SU-DHL-6 (cell line): ENCODE data around the gene NLN.

Experiments
- H2AFZ ChIP-seq: fragments of 200-600 bp; sonication (generic); 2 replicates; pipeline ENCODE4 v1.6.1; 2014; ENCODE audit warnings: low read depth, mild to moderate bottlenecking, moderate library complexity, mixed read lengths, antibody characterized with exemption, low read length; ENCODE audit not compliant: severe bottlenecking
- H3F3A ChIP-seq: fragments of 200-600 bp; shearing (Covaris generic); 2 replicates; pipeline ENCODE4 v1.6.0; 2016; ENCODE audit warnings: antibody characterized with exemption, mild to moderate bottlenecking; ENCODE audit not compliant: insufficient read depth
- H3K27ac ChIP-seq: fragments of 200-600 bp; sonication (generic); 2 replicates; pipeline ENCODE4 v1.5.1; 2016; ENCODE audit warnings: low read depth, mild to moderate bottlenecking, low read length, moderate library complexity, mixed read lengths
- H3K27me3 ChIP-seq: fragments of 200-600 bp; sonication (generic), shearing (Covaris generic); 2 replicates; pipeline ENCODE4 v1.6.0; 2014; ENCODE audit warnings: mild to moderate bottlenecking, low read length
- H3K36me3 ChIP-seq: fragments of 200-600 bp; sonication (generic); 2 replicates; pipeline ENCODE4 v1.6.1; 2014; ENCODE audit warnings: mild to moderate bottlenecking, low read length, mixed read lengths
- H3K4me2 ChIP-seq: fragments of 300-600, 200-600 bp; shearing (Covaris generic), sonication (generic); 2 replicates; pipeline ENCODE4 v1.6.0; 2014; ENCODE audit warnings: low read length, low read depth, mild to moderate bottlenecking; ENCODE audit not compliant: poor library complexity, severe bottlenecking
- H3K4me3 ChIP-seq: fragments of 200-600 bp; sonication (generic); 2 replicates; pipeline ENCODE4 v1.5.1; 2014; ENCODE audit warnings: antibody characterized with exemption, low read length, mild to moderate bottlenecking, mixed read lengths; ENCODE audit not compliant: insufficient read depth, poor library complexity, severe bottlenecking
- H3K79me2 ChIP-seq: fragments of 200-600 bp; sonication (generic); 2 replicates; pipeline ENCODE4 v1.6.1; 2014; ENCODE audit warnings: mild to moderate bottlenecking, low read length, moderate library complexity; ENCODE audit not compliant: insufficient read depth
- H3K9ac ChIP-seq: fragments of 200-600 bp; sonication (generic); 2 replicates; pipeline ENCODE4 v1.7.0; 2014; ENCODE audit warnings: mild to moderate bottlenecking, low read length
- H3K9me2 ChIP-seq: fragments of 200-600 bp; sonication (generic); replicated peaks from 2 replicates; pipeline ENCODE4 v1.6.1; 2014; ENCODE audit warnings: low read length; ENCODE audit not compliant: insufficient read depth
- H3K9me3 ChIP-seq: fragments of 200-600 bp; sonication (generic); 2 replicates; pipeline ENCODE4 v1.6.1; 2014; ENCODE audit warnings: low read length, mixed read lengths; ENCODE audit not compliant: insufficient read depth
- H4K20me1 ChIP-seq: fragments of 200-600 bp; sonication (generic); 2 replicates; pipeline ENCODE4 v1.6.1; 2014; ENCODE audit warnings: low read depth, mild to moderate bottlenecking, antibody characterized with exemption, low read length, moderate library complexity, mixed read lengths
- CTCF ChIP-seq: fragments of 200-600 bp; sonication (generic); IDR thresholded peaks from one replicate; pipeline ENCODE4 v1.5.1; 2017; ENCODE audit warnings: antibody characterized with exemption, mild to moderate bottlenecking, low read length, moderate library complexity; ENCODE audit not compliant: insufficient read depth, poor library complexity, severe bottlenecking
- EZH2phosphoT487 ChIP-seq: fragments of 200-600 bp; sonication (generic), shearing (Covaris generic); conservative IDR thresholded peaks from 2 replicates; pipeline ENCODE4 v1.6.1; 2018; ENCODE audit warnings: mild to moderate bottlenecking, antibody characterized with exemption, low read length, moderate library complexity, mixed read lengths

Gene NLN

GRCh38 chr5:65753189-65753588 lies 31.2 kb downstream of the NLN start:
- no peak overlapping the region for H3K4me2 ChIP-seq
- no peaks in the 10 kb centered on the region for H3K27me3 ChIP-seq
- no peak overlapping the region for H2AFZ ChIP-seq
- TF ChIP-seq EZH2phosphoT487 (no peak), CTCF (no peak)
- no peaks in the 10 kb centered on the region for H3K79me2 ChIP-seq
- no peak overlapping the region for H3K4me3 ChIP-seq
- no peaks in the 10 kb centered on the region for H3K36me3 ChIP-seq
- H3K27ac ChIP-seq, result no peak overlapping the region
- no peaks in the 10 kb centered on the region for H3F3A ChIP-seq
- no peaks in the 10 kb centered on the region for H3K9me2 ChIP-seq
- no peak overlapping the region for H3K9ac ChIP-seq
- H4K20me1 ChIP-seq, result no peaks in the 10 kb centered on the region
- no peaks in the 10 kb centered on the region for H3K9me3 ChIP-seq

- no peaks in the 10 kb centered on the region for H4K20me1 ChIP-seq
- H3K4me3 ChIP-seq, result no peak overlapping the region
- no peaks in the 10 kb centered on the region for H3K9me3 ChIP-seq
- H3K9ac ChIP-seq, result no peak overlapping the region
- no peak for TF ChIP-seq CTCF
- TF ChIP-seq EZH2phosphoT487, result no peak
- H3K79me2 ChIP-seq, result no peaks in the 10 kb centered on the region
- no peaks in the 10 kb centered on the region for H3K36me3 ChIP-seq
- H3K27me3 ChIP-seq, result no peaks in the 10 kb centered on the region
- no peaks in the 10 kb centered on the region for H3F3A ChIP-seq
- no peak overlapping the region for H2AFZ ChIP-seq
- no peak overlapping the region for H3K4me2 ChIP-seq
- H3K27ac ChIP-seq, result no peak overlapping the region
- no peaks in the 10 kb centered on the region for H3K9me2 ChIP-seq
These were observed 36.6 kb downstream of the NLN start for GRCh38 chr5:65758546-65759144.

- H3K4me3 ChIP-seq, result no peak overlapping the region
- no peaks in the 10 kb centered on the region for H3K9me3 ChIP-seq
- no peaks in the 10 kb centered on the region for H3K27me3 ChIP-seq
- H2AFZ ChIP-seq, result no peak overlapping the region
- no peaks in the 10 kb centered on the region for H3K9me2 ChIP-seq
- no peak overlapping the region for H3K4me2 ChIP-seq
- H3F3A ChIP-seq, result no peaks in the 10 kb centered on the region
- H4K20me1 ChIP-seq, result no peaks in the 10 kb centered on the region
- 0 out of 2 replicates have a peak, but pooled peaks cover 4% of the 10 kb centered on the region for H3K36me3 ChIP-seq
- no peak overlapping the region for H3K27ac ChIP-seq
- H3K9ac ChIP-seq, result no peak overlapping the region
- no peak for TF ChIP-seq CTCF
- TF ChIP-seq EZH2phosphoT487, result no peak
- no peaks in the 10 kb centered on the region for H3K79me2 ChIP-seq
These were observed 38.7 kb downstream of the NLN start for GRCh38 chr5:65760504-65761275.
